SH-SY5Y (cell line): Measurements from ENCODE around the gene MAMDC2.

Source experiments
- GATA2 ChIP-seq: IDR thresholded peaks from 2 replicates; pipeline ENCODE4 v1.6.1; 2011; ENCODE audit warnings: mild to moderate bottlenecking, low read depth, low read length
- GATA3 ChIP-seq: IDR thresholded peaks from 2 replicates; pipeline ENCODE4 v1.6.1; 2011; ENCODE audit warnings: low read depth, mild to moderate bottlenecking, low read length, moderate library complexity

DNA sequence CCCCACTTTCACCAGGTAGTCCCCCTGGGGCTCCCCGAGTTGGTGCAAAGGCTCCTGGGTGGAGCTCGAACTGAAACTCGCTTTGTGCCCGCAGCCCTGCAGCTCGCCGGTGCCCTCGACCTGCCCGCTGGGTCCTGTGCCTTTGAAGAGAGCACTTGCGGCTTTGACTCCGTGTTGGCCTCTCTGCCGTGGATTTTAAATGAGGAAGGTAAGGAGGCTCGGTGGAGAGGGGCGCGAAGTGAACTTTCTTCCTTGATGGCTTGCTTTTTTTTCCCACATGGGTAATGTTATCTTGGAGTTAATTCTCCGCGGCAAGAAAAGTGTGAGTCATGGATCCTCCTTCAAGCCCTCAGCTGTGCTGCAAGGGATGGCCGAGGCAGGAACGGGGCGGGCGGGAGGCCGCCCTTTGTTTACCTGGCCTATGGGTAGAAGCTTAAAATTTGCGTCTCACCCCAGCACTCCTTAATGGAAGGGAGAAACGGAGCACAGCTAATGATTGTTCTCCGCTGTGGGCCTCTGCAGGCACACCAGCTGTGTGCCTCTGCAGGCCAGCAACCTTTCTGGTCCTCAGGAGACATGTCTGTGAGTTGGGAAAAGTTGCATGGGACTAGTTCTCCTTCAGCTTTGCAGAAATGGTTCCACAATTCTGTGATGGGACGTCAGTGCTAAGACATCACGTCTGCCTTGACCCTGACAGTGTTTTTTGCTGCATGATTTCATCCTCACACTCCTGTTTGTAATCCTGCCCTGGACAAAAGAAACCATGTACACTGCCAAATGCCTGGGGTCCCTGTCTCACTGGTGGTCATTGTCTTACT lies 1.1 kb downstream of the MAMDC2 start:
- TF ChIP-seq GATA2, result no peak
- TF ChIP-seq GATA3, result no peak
